HepG2 (cell line): ENCODE results near the gene PRXL2B. TPM values are rescaled to one million over a fixed set of nuclear protein-coding genes. Genes with fewer than 3 reads are reported as not detected.

Experiments used
- IKZF4 ChIP-seq: sonication (generic); formaldehyde crosslinking; IDR thresholded peaks from 2 replicates; pipeline ENCODE4 v1.5.1; 2020; ENCODE audit warnings: borderline replicate concordance, mild to moderate bottlenecking, low read depth, missing genetic modification reagents; ENCODE audit errors: not compliant biosample characterization
- LCORL ChIP-seq, 2 experiments: fragments of 450-650 bp in 1 of 2; sonication (generic) in 1 of 2; formaldehyde crosslinking in 1 of 2; IDR thresholded peaks; 2 replicates each; pipeline versions ENCODE4 v1.5.0 to v1.6.1; 2017 to 2020; ENCODE audit warnings: antibody characterized with exemption in 1 of 2, missing genetic modification reagents in 1 of 2
- MTA3 ChIP-seq: sonication (generic); formaldehyde crosslinking; IDR thresholded peaks from 2 replicates; pipeline ENCODE4 v1.4.0; 2020; ENCODE audit warnings: missing genetic modification reagents
- PHF8 ChIP-seq: sonication (generic); formaldehyde crosslinking; IDR thresholded peaks from 2 replicates; pipeline ENCODE4 v1.5.0; 2020; ENCODE audit warnings: missing genetic modification reagents
- ZNF34 ChIP-seq: sonication (generic); formaldehyde crosslinking; IDR thresholded peaks from 2 replicates; pipeline ENCODE4 v1.4.0; 2020; ENCODE audit warnings: mild to moderate bottlenecking, missing genetic modification reagents, borderline replicate concordance
- ZNF563 ChIP-seq: sonication (generic); formaldehyde crosslinking; IDR thresholded peaks from 2 replicates; pipeline ENCODE4 v1.8.0; 2022; ENCODE audit warnings: mild to moderate bottlenecking, moderate library complexity, missing genetic modification reagents
- ZZZ3 ChIP-seq: sonication (generic); formaldehyde crosslinking; IDR thresholded peaks from 2 replicates; pipeline ENCODE4 v1.4.0; 2020; ENCODE audit warnings: missing genetic modification reagents, mild to moderate bottlenecking, borderline replicate concordance
- polyA plus RNA-seq, 8 experiments: library from polyadenylated mRNA; depleted of rRNA in 3 of 8; stranded (reverse) in 7 of 8; unstranded in 1 of 8; fragments of >200 nt; fragmentation: Illumina TruSeq in 4 of 8; extraction: Trizol in 4 of 8; gene quantifications; 2 replicates each; pipeline versions ENCODE4 v1.2.1 to v1.2.3, GENCODE V29; 2011 to 2016; ENCODE audit warnings: low read depth in 4 of 8, missing spikeins in 1 of 8, mixed read lengths in 1 of 8; ENCODE audit not compliant: insufficient read depth in 1 of 8
- total RNA-seq, 5 experiments: library from RNA; depleted of rRNA; stranded (reverse); fragments of >200 nt; fragmentation: Illumina TruSeq; extraction: Trizol; gene quantifications; 2 replicates each; pipeline ENCODE4 v1.2.3, GENCODE V29; 2016; ENCODE audit warnings: low read depth in 1 of 5
- TF ChIP-seq, protein P1 (sequence below): sonication (generic); formaldehyde crosslinking; IDR thresholded peaks from 2 replicates; pipeline ENCODE4 v1.5.0; 2020; ENCODE audit warnings: missing genetic modification reagents
- TF ChIP-seq, protein P2 (sequence below): sonication (generic); formaldehyde crosslinking; IDR thresholded peaks from 2 replicates; pipeline ENCODE4 v1.8.0; 2022; ENCODE audit warnings: low read depth, missing genetic modification reagents
- TF ChIP-seq, protein P3 (sequence below): sonication (generic); formaldehyde crosslinking; IDR thresholded peaks from 2 replicates; pipeline ENCODE4 v1.4.0; 2020; ENCODE audit warnings: mild to moderate bottlenecking, missing genetic modification reagents
- TF ChIP-seq, protein P4 (sequence below): sonication (generic); formaldehyde crosslinking; IDR thresholded peaks from 2 replicates; pipeline ENCODE4 v1.4.0; 2020; ENCODE audit warnings: missing genetic modification reagents, borderline replicate concordance

Gene PRXL2B
- total and polyA plus RNA-seq, 2 of the 13 experiments (the other 11 are each of a cell fraction or from before 2014, with no cell fraction given): 16.8 to 22.1 TPM

DNA sequence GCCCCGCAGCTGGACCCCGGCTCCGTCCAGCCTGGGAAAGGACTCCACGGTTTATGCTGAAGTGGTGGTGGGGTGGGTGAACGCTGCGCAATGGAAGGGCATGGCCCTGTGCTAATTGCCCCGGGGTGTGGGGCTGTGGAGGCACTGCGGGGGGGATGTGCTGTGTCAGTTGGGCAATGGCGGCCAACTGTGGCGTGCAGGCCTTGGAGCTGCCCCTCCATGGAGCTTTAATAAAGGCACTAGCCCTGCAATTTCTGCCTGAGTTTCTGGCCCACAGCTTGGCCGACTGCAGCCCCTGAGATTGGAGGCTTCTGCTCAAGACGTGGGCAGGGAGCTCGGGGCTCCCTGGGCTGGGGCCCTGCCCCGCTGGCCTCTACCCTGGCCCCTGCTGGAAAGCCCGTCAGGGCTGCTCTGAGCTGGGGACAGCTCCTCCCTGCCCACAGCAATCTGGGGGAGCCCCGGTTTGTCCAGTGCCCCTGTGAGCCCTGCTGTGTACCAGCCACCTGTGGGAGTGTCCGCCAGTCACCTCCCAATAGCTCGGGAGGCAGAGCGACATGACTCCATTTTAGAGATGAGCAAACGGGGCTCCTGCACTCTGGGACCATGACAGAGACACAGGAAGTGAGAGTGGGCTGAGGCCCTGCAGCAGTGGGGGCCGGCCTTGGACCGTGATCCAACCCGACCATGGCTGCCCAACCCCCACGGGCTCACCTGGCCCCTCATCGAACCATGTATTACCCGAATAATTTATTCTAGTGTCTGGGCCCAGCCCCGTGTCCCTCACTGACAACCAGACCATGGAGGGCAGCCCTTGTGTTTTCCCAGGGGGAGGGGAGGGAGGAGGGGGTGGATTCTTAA is 39.1 kb upstream of the PRXL2B start (continued):
- TF ChIP-seq, protein P1, sequence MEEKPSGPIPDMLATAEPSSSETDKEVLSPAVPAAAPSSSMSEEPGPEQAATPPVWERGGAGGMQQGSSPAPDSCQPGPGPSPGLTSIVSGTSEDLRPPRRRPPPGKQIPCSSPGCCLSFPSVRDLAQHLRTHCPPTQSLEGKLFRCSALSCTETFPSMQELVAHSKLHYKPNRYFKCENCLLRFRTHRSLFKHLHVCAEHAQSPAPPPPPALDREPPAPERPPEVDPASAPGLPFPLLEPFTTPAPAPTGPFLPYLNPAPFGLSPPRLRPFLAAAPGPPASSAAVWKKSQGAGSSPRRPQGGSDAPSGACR (CRISPR knock-in tag): no peak
- TF ChIP-seq, protein P2, sequence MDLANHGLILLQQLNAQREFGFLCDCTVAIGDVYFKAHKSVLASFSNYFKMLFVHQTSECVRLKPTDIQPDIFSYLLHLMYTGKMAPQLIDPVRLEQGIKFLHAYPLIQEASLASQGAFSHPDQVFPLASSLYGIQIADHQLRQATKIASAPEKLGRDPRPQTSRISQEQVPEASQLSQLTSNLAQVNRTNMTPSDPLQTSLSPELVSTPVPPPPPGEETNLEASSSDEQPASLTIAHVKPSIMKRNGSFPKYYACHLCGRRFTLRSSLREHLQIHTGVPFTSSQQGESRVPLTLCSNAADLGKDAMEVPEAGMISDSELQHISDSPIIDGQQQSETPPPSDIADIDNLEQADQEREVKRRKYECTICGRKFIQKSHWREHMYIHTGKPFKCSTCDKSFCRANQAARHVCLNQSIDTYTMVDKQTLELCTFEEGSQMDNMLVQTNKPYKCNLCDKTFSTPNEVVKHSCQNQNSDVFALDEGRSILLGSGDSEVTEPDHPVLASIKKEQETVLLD (CRISPR knock-in tag): 0 out of 2 replicates have a peak, but pooled peaks have one; percentile 40
- TF ChIP-seq MTA3 (CRISPR knock-in tag): no peak
- peak; percentile 12 for TF ChIP-seq IKZF4 (CRISPR knock-in tag)
- 0 out of 2 replicates have a peak, but pooled peaks have one; percentile 49 for TF ChIP-seq ZNF34
- TF ChIP-seq PHF8 (CRISPR knock-in tag): 0 out of 2 replicates have a peak, but pooled peaks have one; percentile 10
- 0 out of 2 replicates have a peak, but pooled peaks have one; percentile 36 for TF ChIP-seq ZZZ3 (CRISPR knock-in tag)
- TF ChIP-seq, protein P3, sequence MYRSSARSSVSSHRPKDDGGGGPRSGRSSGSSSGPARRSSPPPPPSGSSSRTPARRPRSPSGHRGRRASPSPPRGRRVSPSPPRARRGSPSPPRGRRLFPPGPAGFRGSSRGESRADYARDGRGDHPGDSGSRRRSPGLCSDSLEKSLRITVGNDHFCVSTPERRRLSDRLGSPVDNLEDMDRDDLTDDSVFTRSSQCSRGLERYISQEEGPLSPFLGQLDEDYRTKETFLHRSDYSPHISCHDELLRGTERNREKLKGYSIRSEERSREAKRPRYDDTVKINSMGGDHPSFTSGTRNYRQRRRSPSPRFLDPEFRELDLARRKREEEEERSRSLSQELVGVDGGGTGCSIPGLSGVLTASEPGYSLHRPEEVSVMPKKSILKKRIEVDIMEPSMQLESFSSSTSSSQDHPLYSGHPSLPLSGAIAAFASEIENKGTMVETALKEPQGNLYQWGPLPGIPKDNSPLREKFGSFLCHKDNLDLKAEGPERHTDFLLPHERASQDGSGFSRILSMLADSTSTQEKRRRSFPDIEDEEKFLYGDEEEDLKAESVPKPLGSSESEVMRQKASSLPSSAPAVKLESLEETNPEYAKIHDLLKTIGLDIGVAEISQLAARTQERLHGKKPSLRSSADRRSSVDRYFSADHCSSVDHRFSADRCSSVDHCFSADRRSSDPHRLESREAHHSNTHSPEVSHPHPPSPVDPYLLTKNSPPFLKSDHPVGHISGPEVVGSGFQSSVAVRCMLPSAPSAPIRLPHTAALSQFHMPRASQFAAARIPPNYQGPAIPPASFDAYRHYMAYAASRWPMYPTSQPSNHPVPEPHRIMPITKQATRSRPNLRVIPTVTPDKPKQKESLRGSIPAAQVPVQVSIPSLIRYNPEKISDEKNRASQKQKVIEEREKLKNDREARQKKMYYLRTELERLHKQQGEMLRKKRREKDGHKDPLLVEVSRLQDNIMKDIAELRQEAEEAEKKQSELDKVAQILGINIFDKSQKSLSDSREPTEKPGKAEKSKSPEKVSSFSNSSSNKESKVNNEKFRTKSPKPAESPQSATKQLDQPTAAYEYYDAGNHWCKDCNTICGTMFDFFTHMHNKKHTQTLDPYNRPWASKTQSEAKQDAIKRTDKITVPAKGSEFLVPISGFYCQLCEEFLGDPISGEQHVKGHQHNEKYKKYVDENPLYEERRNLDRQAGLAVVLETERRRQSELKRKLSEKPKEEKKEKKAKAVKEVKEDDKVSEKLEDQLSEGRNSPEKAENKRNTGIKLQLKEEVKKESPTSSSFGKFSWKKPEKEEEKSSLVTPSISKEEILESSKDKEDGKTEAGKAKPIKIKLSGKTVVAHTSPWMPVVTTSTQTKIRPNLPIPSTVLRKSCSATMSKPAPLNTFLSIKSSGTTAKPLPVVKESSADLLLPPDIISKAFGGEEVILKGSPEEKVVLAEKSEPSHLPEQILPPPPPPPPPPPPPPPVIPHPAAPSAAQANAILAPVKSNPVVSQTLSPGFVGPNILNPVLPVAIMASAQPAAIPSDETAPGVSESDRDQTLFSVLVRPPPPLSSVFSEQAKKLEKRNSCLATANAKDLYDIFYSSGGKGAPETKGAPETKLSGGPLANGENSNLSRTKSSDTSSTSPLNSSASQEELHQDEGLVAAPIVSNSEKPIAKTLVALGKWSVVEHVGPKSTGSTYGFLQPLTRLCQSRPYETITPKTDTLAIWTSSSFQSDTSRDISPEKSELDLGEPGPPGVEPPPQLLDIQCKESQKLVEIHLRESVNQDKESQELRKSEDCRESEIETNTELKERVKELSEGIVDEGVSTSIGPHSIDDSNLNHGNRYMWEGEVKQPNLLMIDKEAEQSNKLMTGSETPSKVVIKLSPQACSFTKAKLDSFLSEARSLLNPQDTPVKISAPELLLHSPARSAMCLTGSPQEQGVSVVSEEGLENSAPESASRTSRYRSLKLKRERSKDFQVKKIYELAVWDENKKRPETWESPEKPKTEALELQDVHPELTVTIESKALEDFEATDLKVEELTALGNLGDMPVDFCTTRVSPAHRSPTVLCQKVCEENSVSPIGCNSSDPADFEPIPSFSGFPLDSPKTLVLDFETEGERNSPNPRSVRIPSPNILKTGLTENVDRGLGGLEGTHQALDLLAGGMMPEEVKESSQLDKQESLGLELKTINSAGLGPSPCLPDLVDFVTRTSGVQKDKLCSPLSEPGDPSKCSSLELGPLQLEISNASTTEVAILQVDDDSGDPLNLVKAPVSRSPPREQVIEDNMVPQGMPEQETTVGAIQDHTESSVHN (CRISPR knock-in tag): 0 out of 2 replicates have a peak, but pooled peaks have one; percentile 54
- TF ChIP-seq, protein P4, sequence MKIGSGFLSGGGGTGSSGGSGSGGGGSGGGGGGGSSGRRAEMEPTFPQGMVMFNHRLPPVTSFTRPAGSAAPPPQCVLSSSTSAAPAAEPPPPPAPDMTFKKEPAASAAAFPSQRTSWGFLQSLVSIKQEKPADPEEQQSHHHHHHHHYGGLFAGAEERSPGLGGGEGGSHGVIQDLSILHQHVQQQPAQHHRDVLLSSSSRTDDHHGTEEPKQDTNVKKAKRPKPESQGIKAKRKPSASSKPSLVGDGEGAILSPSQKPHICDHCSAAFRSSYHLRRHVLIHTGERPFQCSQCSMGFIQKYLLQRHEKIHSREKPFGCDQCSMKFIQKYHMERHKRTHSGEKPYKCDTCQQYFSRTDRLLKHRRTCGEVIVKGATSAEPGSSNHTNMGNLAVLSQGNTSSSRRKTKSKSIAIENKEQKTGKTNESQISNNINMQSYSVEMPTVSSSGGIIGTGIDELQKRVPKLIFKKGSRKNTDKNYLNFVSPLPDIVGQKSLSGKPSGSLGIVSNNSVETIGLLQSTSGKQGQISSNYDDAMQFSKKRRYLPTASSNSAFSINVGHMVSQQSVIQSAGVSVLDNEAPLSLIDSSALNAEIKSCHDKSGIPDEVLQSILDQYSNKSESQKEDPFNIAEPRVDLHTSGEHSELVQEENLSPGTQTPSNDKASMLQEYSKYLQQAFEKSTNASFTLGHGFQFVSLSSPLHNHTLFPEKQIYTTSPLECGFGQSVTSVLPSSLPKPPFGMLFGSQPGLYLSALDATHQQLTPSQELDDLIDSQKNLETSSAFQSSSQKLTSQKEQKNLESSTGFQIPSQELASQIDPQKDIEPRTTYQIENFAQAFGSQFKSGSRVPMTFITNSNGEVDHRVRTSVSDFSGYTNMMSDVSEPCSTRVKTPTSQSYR (CRISPR knock-in tag): 0 out of 2 replicates have a peak, but pooled peaks have one; percentile 12
- no peak for TF ChIP-seq LCORL (IDR thresholded peaks at IDR 0.05)
- 0 out of 2 replicates have a peak, but pooled peaks have one; percentile 6 for TF ChIP-seq LCORL (CRISPR knock-in tag; IDR thresholded peaks at IDR 0.05)
- peak; percentile 35; the same call in 1 of the 2 replicates for TF ChIP-seq ZNF563 (CRISPR knock-in tag)
